WTC11 (cell line): ENCODE results near the gene ARHGAP6. TPM values are rescaled to one million over a fixed set of nuclear protein-coding genes. Genes with fewer than 3 reads are reported as not detected.

ENCODE experiments used
- ATAC-seq: fragments of 200-7000 bp; cut with Tn5 transposase; 2 replicates; pipeline ENCODE4 v1.10.0; 2021; ENCODE audit warnings: mild to moderate bottlenecking, moderate library complexity
- CTCF ChIA-PET: fragments of 300-600 bp; sonication (Branson Sonifier 250); formaldehyde crosslinking; loops from one replicate; lab custom pipeline; 2021; ENCODE audit warnings: antibody characterized with exemption; lab: Charles Lee
- POLR2A ChIA-PET: fragments of 350-600 bp; sonication (Branson Sonifier 250); formaldehyde crosslinking; loops from one replicate; lab custom pipeline; 2021; ENCODE audit warnings: antibody characterized with exemption; lab: Charles Lee
- DNase-seq: peaks from one replicate; pipeline ENCODE4 v3.0.0; 2021; ENCODE audit warnings: low spot score
- H3K27ac Mint-ChIP-seq: 2 replicates; pipeline ENCODE4 v1.8.0; 2021; ENCODE audit warnings: mixed read lengths
- H3K27me3 Mint-ChIP-seq: 2 replicates; pipeline ENCODE4 v1.8.0; 2021; ENCODE audit warnings: low read depth, mild to moderate bottlenecking, moderate library complexity, mixed read lengths
- H3K36me3 Mint-ChIP-seq: 2 replicates; pipeline ENCODE4 v1.8.0; 2021; ENCODE audit warnings: mixed read lengths
- H3K4me1 Mint-ChIP-seq: 2 replicates; pipeline ENCODE4 v1.8.0; 2022; ENCODE audit warnings: mixed read lengths
- H3K4me3 Mint-ChIP-seq: 2 replicates; pipeline ENCODE4 v1.8.0; 2021; ENCODE audit warnings: mild to moderate bottlenecking, moderate library complexity, mixed read lengths
- H3K9me3 Mint-ChIP-seq: 2 replicates; pipeline ENCODE4 v1.8.0; 2021; ENCODE audit warnings: mixed read lengths
- ATF1 ChIP-seq: sonication (generic); formaldehyde crosslinking; IDR thresholded peaks from 2 replicates; pipeline ENCODE4 v1.8.1; 2023; ENCODE audit warnings: mild to moderate bottlenecking, moderate library complexity, missing genetic modification reagents
- EMX1 ChIP-seq: fragments of 250-450 bp; sonication (Bioruptor Pico); IDR thresholded peaks from 2 replicates; pipeline ENCODE4 v1.8.0; 2021; ENCODE audit warnings: mild to moderate bottlenecking
- FOXJ3 ChIP-seq: sonication (generic); formaldehyde crosslinking; IDR thresholded peaks from 2 replicates; pipeline ENCODE4 v1.9.0; 2021; ENCODE audit warnings: missing genetic modification reagents, mild to moderate bottlenecking, borderline replicate concordance
- GRHL2 ChIP-seq: fragments of 250-450 bp; sonication (Bioruptor Pico); IDR thresholded peaks from 2 replicates; pipeline ENCODE4 v1.8.0; 2022; ENCODE audit warnings: mild to moderate bottlenecking, moderate library complexity; ENCODE audit not compliant: insufficient replicate concordance, severe bottlenecking
- GTF2I ChIP-seq: fragments of 250-450 bp; sonication (Bioruptor Pico); conservative IDR thresholded peaks from 2 replicates; pipeline ENCODE4 v1.4.0; 2021; ENCODE audit warnings: mild to moderate bottlenecking
- IRF2 ChIP-seq: sonication (generic); formaldehyde crosslinking; IDR thresholded peaks from 2 replicates; pipeline ENCODE4 v1.8.0; 2022; ENCODE audit warnings: low read depth, missing genetic modification reagents, borderline replicate concordance
- KAT7 ChIP-seq: sonication (generic); formaldehyde crosslinking; IDR thresholded peaks from 2 replicates; pipeline ENCODE4 v1.8.1; 2023; ENCODE audit warnings: missing genetic modification reagents, mild to moderate bottlenecking, borderline replicate concordance
- MXD4 ChIP-seq: fragments of 250-450 bp; sonication (Bioruptor Pico); IDR thresholded peaks from 2 replicates; pipeline ENCODE4 v1.8.0; 2021; ENCODE audit warnings: mild to moderate bottlenecking, moderate library complexity, borderline replicate concordance
- MYBL2 ChIP-seq: sonication (generic); formaldehyde crosslinking; IDR thresholded peaks from 2 replicates; pipeline ENCODE4 v1.8.1; 2023; ENCODE audit warnings: mild to moderate bottlenecking, moderate library complexity, missing genetic modification reagents
- NFATC4 ChIP-seq: fragments of 250-450 bp; sonication (Bioruptor Pico); IDR thresholded peaks from 2 replicates; pipeline ENCODE4 v1.9.0; 2021; ENCODE audit warnings: mild to moderate bottlenecking
- NR1H2 ChIP-seq: sonication (generic); formaldehyde crosslinking; IDR thresholded peaks from 2 replicates; pipeline ENCODE4 v1.9.0; 2021; ENCODE audit warnings: mild to moderate bottlenecking, moderate library complexity, missing genetic modification reagents
- NR2C2 ChIP-seq: sonication (generic); formaldehyde crosslinking; IDR thresholded peaks from 2 replicates; pipeline ENCODE4 v1.8.0; 2022; ENCODE audit warnings: mild to moderate bottlenecking, missing genetic modification reagents
- NR3C1 ChIP-seq: sonication (generic); formaldehyde crosslinking; conservative IDR thresholded peaks from 2 replicates; pipeline ENCODE4 v1.8.1; 2023; ENCODE audit warnings: low read depth, mild to moderate bottlenecking, missing genetic modification reagents
- SOX15 ChIP-seq: fragments of 250-450 bp; sonication (Bioruptor Pico); IDR thresholded peaks from 2 replicates; pipeline ENCODE4 v1.9.0; 2021; ENCODE audit warnings: mild to moderate bottlenecking
- TEAD1 ChIP-seq: sonication (generic); formaldehyde crosslinking; IDR thresholded peaks from 2 replicates; pipeline ENCODE4 v1.8.0; 2022; ENCODE audit warnings: mild to moderate bottlenecking, missing genetic modification reagents
- TEAD4 ChIP-seq: sonication (generic); formaldehyde crosslinking; IDR thresholded peaks from 2 replicates; pipeline ENCODE4 v1.8.0; 2022; ENCODE audit warnings: mild to moderate bottlenecking, missing genetic modification reagents
- TP53 ChIP-seq: sonication (generic); formaldehyde crosslinking; IDR thresholded peaks from 2 replicates; pipeline ENCODE4 v1.8.1; 2023; ENCODE audit warnings: mild to moderate bottlenecking, missing genetic modification reagents
- ZNF121 ChIP-seq: sonication (generic); formaldehyde crosslinking; IDR thresholded peaks from 2 replicates; pipeline ENCODE4 v1.8.0; 2023; ENCODE audit warnings: missing genetic modification reagents
- ZNF138 ChIP-seq: sonication (generic); formaldehyde crosslinking; conservative IDR thresholded peaks from 2 replicates; pipeline ENCODE4 v1.8.1; 2022; ENCODE audit warnings: mild to moderate bottlenecking, moderate library complexity, missing genetic modification reagents
- ZNF219 ChIP-seq: sonication (generic); formaldehyde crosslinking; IDR thresholded peaks from 2 replicates; pipeline ENCODE4 v1.8.0; 2023; ENCODE audit warnings: missing genetic modification reagents, mild to moderate bottlenecking, borderline replicate concordance
- ZNF263 ChIP-seq: sonication (generic); formaldehyde crosslinking; IDR thresholded peaks from 2 replicates; pipeline ENCODE4 v1.8.1; 2022; ENCODE audit warnings: low read depth, mild to moderate bottlenecking, moderate library complexity, missing genetic modification reagents
- ZNF317 ChIP-seq: sonication (generic); formaldehyde crosslinking; IDR thresholded peaks from 2 replicates; pipeline ENCODE4 v1.8.1; 2023; ENCODE audit warnings: low read depth, mild to moderate bottlenecking, moderate library complexity, missing genetic modification reagents, borderline replicate concordance
- total RNA-seq: library from RNA; stranded (reverse); gene quantifications from 3 replicates; pipeline ENCODE4 v1.2.3, GENCODE V29; 2021
- TF ChIP-seq, protein P1 (sequence below): fragments of 250-450 bp; sonication (Bioruptor Pico); IDR thresholded peaks from 2 replicates; pipeline ENCODE4 v1.9.0; 2021; ENCODE audit warnings: mild to moderate bottlenecking
- TF ChIP-seq, protein P2 (sequence below): sonication (generic); formaldehyde crosslinking; IDR thresholded peaks from 2 replicates; pipeline ENCODE4 v1.8.0; 2022; ENCODE audit warnings: mild to moderate bottlenecking, missing genetic modification reagents
- TF ChIP-seq, protein P3 (sequence below): sonication (generic); formaldehyde crosslinking; IDR thresholded peaks from 2 replicates; pipeline ENCODE4 v1.8.1; 2023; ENCODE audit warnings: mild to moderate bottlenecking, missing genetic modification reagents, borderline replicate concordance
- TF ChIP-seq, protein P4 (sequence below): fragments of 250-450 bp; sonication (Bioruptor Pico); IDR thresholded peaks from 2 replicates; pipeline ENCODE4 v1.9.0; 2021; ENCODE audit warnings: mild to moderate bottlenecking
- TF ChIP-seq, protein P5 (sequence below): sonication (generic); formaldehyde crosslinking; IDR thresholded peaks from 2 replicates; pipeline ENCODE4 v1.8.0; 2023; ENCODE audit warnings: mild to moderate bottlenecking, missing genetic modification reagents

ARHGAP6 gene
- total RNA-seq, 1 experiment from 2014 or later = 1.0 TPM

DNA sequence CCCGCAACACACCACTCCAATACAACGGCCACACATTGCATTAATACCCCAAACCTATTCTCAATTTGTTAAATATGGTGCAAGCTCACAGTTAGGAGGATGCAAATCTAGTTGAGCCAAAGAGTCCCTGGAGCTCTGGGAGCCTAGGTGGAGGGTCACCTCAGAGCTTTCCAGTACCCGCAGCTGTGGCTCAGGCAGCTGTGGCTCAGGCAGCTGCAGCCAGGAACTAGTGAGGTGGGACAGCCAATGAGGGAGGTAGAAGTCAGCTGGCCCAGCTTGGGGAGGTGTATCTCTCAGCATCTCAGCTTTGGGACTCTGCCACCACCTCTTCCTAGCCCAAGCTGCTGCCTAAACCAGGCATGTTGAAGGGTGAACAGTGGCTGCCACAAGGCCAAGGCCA lies 36.7 kb upstream of the ARHGAP6 start:
- CTCF ChIA-PET = no interaction called here
- H3K27me3 Mint-ChIP-seq = peaks cover 12% of the 10 kb centered on the region
- no peaks in the 10 kb centered on the region for H3K4me1 Mint-ChIP-seq
- H3K9me3 Mint-ChIP-seq = peaks cover 4% of the 10 kb centered on the region; the same call in 1 of the 2 replicates
- POLR2A ChIA-PET = no interaction called here
- no peak overlapping the region for H3K4me3 Mint-ChIP-seq
- ATAC-seq = no peak
- no peak for DNase-seq
- TF ChIP-seq EMX1 (CRISPR knock-in tag) (no peak), ZNF263 (CRISPR knock-in tag) (no peak), MYBL2 (no peak), NR1H2 (no peak), TEAD4 (no peak), NFATC4 (CRISPR knock-in tag) (no peak), ZNF121 (CRISPR knock-in tag) (no peak), ZNF219 (CRISPR knock-in tag) (no peak), NR3C1 (CRISPR knock-in tag) (no peak), IRF2 (no peak), NR2C2 (CRISPR knock-in tag) (no peak), TEAD1 (no peak), ZNF138 (no peak), ATF1 (CRISPR knock-in tag) (no peak), ZNF317 (no peak), FOXJ3 (CRISPR knock-in tag) (no peak), MXD4 (CRISPR knock-in tag) (no peak)
- TF ChIP-seq, protein P1, sequence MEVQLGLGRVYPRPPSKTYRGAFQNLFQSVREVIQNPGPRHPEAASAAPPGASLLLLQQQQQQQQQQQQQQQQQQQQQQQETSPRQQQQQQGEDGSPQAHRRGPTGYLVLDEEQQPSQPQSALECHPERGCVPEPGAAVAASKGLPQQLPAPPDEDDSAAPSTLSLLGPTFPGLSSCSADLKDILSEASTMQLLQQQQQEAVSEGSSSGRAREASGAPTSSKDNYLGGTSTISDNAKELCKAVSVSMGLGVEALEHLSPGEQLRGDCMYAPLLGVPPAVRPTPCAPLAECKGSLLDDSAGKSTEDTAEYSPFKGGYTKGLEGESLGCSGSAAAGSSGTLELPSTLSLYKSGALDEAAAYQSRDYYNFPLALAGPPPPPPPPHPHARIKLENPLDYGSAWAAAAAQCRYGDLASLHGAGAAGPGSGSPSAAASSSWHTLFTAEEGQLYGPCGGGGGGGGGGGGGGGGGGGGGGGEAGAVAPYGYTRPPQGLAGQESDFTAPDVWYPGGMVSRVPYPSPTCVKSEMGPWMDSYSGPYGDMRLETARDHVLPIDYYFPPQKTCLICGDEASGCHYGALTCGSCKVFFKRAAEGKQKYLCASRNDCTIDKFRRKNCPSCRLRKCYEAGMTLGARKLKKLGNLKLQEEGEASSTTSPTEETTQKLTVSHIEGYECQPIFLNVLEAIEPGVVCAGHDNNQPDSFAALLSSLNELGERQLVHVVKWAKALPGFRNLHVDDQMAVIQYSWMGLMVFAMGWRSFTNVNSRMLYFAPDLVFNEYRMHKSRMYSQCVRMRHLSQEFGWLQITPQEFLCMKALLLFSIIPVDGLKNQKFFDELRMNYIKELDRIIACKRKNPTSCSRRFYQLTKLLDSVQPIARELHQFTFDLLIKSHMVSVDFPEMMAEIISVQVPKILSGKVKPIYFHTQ = no peak
- TF ChIP-seq, protein P2, sequence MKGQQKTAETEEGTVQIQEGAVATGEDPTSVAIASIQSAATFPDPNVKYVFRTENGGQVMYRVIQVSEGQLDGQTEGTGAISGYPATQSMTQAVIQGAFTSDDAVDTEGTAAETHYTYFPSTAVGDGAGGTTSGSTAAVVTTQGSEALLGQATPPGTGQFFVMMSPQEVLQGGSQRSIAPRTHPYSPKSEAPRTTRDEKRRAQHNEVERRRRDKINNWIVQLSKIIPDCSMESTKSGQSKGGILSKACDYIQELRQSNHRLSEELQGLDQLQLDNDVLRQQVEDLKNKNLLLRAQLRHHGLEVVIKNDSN = no peak
- TF ChIP-seq, protein P3, sequence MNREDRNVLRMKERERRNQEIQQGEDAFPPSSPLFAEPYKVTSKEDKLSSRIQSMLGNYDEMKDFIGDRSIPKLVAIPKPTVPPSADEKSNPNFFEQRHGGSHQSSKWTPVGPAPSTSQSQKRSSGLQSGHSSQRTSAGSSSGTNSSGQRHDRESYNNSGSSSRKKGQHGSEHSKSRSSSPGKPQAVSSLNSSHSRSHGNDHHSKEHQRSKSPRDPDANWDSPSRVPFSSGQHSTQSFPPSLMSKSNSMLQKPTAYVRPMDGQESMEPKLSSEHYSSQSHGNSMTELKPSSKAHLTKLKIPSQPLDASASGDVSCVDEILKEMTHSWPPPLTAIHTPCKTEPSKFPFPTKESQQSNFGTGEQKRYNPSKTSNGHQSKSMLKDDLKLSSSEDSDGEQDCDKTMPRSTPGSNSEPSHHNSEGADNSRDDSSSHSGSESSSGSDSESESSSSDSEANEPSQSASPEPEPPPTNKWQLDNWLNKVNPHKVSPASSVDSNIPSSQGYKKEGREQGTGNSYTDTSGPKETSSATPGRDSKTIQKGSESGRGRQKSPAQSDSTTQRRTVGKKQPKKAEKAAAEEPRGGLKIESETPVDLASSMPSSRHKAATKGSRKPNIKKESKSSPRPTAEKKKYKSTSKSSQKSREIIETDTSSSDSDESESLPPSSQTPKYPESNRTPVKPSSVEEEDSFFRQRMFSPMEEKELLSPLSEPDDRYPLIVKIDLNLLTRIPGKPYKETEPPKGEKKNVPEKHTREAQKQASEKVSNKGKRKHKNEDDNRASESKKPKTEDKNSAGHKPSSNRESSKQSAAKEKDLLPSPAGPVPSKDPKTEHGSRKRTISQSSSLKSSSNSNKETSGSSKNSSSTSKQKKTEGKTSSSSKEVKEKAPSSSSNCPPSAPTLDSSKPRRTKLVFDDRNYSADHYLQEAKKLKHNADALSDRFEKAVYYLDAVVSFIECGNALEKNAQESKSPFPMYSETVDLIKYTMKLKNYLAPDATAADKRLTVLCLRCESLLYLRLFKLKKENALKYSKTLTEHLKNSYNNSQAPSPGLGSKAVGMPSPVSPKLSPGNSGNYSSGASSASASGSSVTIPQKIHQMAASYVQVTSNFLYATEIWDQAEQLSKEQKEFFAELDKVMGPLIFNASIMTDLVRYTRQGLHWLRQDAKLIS (CRISPR knock-in tag) = no peak
- peaks cover 3% of the 10 kb centered on the region; the same call in 1 of the 2 replicates for H3K36me3 Mint-ChIP-seq
- H3K27ac Mint-ChIP-seq = no peak overlapping the region

DNA sequence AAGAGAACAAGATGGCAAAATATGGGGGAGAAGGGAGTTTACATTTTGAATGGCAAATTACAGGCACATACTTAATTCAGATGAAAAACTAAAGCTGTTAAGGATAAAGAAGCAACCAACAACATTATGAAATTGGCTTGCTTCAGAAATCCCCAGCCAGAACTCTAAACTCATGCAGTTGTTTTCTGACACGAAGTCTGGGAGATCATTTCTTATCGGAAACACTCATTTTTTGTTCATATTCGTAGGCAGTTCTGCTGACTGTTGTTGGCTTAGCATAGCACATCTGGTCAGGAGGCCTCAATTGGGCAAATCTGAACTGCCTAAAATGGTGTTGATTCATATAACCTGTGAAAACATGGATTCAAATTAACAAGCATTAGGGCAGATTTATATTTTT lies 33.0 kb upstream of the ARHGAP6 start:
- Mint-ChIP-seq H3K27me3 (peaks cover 5% of the 10 kb centered on the region; the same call in 1 of the 2 replicates), H3K4me3 (no peak overlapping the region), H3K4me1 (no peaks in the 10 kb centered on the region), H3K27ac (no peak overlapping the region), H3K9me3 (no peaks in the 10 kb centered on the region), H3K36me3 (no peaks in the 10 kb centered on the region)
- ATAC-seq = no peak
- CTCF ChIA-PET = interaction anchor here (1.4 kb wide), 1 partner anchor 21 kb away, joined by 6 read pairs; no protein-coding TSS in a partner anchor
- no peak for DNase-seq
- POLR2A ChIA-PET = no interaction called here
- TF ChIP-seq, protein P4, sequence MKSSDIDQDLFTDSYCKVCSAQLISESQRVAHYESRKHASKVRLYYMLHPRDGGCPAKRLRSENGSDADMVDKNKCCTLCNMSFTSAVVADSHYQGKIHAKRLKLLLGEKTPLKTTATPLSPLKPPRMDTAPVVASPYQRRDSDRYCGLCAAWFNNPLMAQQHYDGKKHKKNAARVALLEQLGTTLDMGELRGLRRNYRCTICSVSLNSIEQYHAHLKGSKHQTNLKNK (CRISPR knock-in tag) = no peak
- no peak for TF ChIP-seq KAT7 (CRISPR knock-in tag)
- TF ChIP-seq TP53 (CRISPR knock-in tag) = no peak
- TF ChIP-seq GRHL2 (CRISPR knock-in tag) = no peak
- no peak for TF ChIP-seq SOX15 (CRISPR knock-in tag)
- TF ChIP-seq, protein P5, sequence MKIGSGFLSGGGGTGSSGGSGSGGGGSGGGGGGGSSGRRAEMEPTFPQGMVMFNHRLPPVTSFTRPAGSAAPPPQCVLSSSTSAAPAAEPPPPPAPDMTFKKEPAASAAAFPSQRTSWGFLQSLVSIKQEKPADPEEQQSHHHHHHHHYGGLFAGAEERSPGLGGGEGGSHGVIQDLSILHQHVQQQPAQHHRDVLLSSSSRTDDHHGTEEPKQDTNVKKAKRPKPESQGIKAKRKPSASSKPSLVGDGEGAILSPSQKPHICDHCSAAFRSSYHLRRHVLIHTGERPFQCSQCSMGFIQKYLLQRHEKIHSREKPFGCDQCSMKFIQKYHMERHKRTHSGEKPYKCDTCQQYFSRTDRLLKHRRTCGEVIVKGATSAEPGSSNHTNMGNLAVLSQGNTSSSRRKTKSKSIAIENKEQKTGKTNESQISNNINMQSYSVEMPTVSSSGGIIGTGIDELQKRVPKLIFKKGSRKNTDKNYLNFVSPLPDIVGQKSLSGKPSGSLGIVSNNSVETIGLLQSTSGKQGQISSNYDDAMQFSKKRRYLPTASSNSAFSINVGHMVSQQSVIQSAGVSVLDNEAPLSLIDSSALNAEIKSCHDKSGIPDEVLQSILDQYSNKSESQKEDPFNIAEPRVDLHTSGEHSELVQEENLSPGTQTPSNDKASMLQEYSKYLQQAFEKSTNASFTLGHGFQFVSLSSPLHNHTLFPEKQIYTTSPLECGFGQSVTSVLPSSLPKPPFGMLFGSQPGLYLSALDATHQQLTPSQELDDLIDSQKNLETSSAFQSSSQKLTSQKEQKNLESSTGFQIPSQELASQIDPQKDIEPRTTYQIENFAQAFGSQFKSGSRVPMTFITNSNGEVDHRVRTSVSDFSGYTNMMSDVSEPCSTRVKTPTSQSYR (CRISPR knock-in tag) = no peak
- TF ChIP-seq GTF2I (CRISPR knock-in tag) = no peak
